ENCODE measurements around the gene KIF5A.

Gene KIF5A

DNA sequence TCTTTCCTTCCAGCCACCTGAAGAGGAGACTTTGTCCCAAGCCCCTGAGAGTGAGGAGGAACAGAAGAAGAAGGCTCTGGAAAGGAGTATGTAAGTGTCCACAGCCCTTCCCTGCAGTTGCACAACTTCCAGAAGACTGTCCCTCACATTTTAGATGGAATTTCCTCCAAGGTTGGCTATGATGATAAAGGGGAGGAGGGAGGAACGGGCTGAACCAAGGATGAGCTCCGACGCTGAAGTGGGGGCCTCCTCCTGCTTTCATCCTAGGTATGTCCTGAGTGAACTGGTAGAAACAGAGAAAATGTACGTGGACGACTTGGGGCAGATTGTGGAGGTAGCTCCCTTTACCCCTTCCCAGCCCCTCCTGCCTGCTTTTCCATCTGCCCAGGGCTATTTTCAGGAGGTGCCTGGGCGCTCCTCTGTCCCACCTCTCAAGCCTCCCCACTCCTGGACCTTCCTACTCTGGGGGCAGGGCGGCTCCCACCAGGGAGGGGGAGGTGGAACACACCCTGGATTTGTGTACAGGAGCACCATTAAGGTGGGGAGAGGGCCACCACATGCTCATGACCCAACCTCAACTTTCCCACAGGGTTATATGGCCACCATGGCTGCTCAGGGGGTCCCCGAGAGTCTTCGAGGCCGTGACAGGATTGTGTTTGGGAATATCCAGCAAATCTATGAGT lies 63.7 kb downstream of the KIF5A start:
- H2BK5ac ChIP-seq (ENCODE audit: low read length), result no peak overlapping the region
- H3K27ac ChIP-seq (replicated peaks; ENCODE audit: low read length), result no peak overlapping the region
- DNase-seq (ENCODE audit: low spot score), result no peak
- WGBS, 2 donors (ENCODE audit: extremely low coverage in 2 of 2, insufficient read length in 2 of 2, insufficient replicate concordance in 1 of 2), result no CpG with 5 or more reads among the region's 10 CpGs
- no peak overlapping the region for H4K91ac ChIP-seq (ENCODE audit: low read depth, low read length, poor library complexity)
- H3K9ac ChIP-seq (ENCODE audit: low read depth, low read length, poor library complexity), result no peak overlapping the region
- H2AFZ ChIP-seq (ENCODE audit: low read length), result no peak overlapping the region
- H3K4ac ChIP-seq (ENCODE audit: low read length), result no peak overlapping the region
- H3K27me3 ChIP-seq (ENCODE audit: control insufficient read depth in 3 of 3, insufficient read depth in 3 of 3, low read depth in 1 of 3, low read length in 3 of 3), result peaks cover 0 to 15% (median 0%) of the 10 kb centered on the region in 3 experiments
- no peak overlapping the region for H3K18ac ChIP-seq (ENCODE audit: low read length)
- peaks cover 6 to 9% of the 10 kb centered on the region in 2 donors for H3K4me1 ChIP-seq (ENCODE audit: control insufficient read depth in 2 of 2, insufficient read depth in 1 of 2, low read depth in 1 of 2, low read length in 2 of 2)
- peaks cover 19 to 59% of the 10 kb centered on the region in 2 donors for H3K36me3 ChIP-seq (replicated peaks in 1 of 2; ENCODE audit: control insufficient read depth in 2 of 2, insufficient read depth in 2 of 2, low read length in 2 of 2)
- no peak overlapping the region for H3K14ac ChIP-seq (ENCODE audit: low read length)
- no peak overlapping the region for H4K8ac ChIP-seq (ENCODE audit: low read depth, low read length)
- no peak overlapping the region for H2BK12ac ChIP-seq (ENCODE audit: low read length)
- no peak overlapping the region for H3K23ac ChIP-seq (ENCODE audit: low read depth, low read length, poor library complexity)
- H3K4me2 ChIP-seq (ENCODE audit: insufficient read depth, low read length, poor library complexity, severe bottlenecking), result no peak overlapping the region
- no peak overlapping the region for H2BK120ac ChIP-seq (ENCODE audit: low read depth, low read length)
- H3K9me3 ChIP-seq (replicated peaks in 1 of 2; ENCODE audit: control insufficient read depth in 2 of 2, insufficient read depth in 1 of 2, low read depth in 1 of 2, low read length in 2 of 2), result no peaks in the 10 kb centered on the region
- H2BK15ac ChIP-seq (ENCODE audit: low read length), result no peak overlapping the region
- no peak overlapping the region for H3K4me3 ChIP-seq (ENCODE audit: low read length in 2 of 2)
- no peak overlapping the region for H2AK5ac ChIP-seq (ENCODE audit: low read depth, low read length)
- H3K79me1 ChIP-seq (ENCODE audit: low read depth, low read length), result no peaks in the 10 kb centered on the region

- no peak overlapping the region for H3K4me3 ChIP-seq (ENCODE audit: low read length in 2 of 2)
- no peak overlapping the region for H3K18ac ChIP-seq (ENCODE audit: low read length)
- H4K8ac ChIP-seq (ENCODE audit: low read depth, low read length), result no peak overlapping the region
- no peak overlapping the region for H3K27ac ChIP-seq (replicated peaks; ENCODE audit: low read length)
- no peak overlapping the region for H3K23ac ChIP-seq (ENCODE audit: low read depth, low read length, poor library complexity)
- no peak overlapping the region for H4K91ac ChIP-seq (ENCODE audit: low read depth, low read length, poor library complexity)
- H2BK12ac ChIP-seq (ENCODE audit: low read length), result no peak overlapping the region
- no peak for DNase-seq (ENCODE audit: low spot score)
- no peak overlapping the region for H3K14ac ChIP-seq (ENCODE audit: low read length)
- peaks cover 0 to 23% (median 4%) of the 10 kb centered on the region in 3 experiments for H3K27me3 ChIP-seq (ENCODE audit: control insufficient read depth in 3 of 3, insufficient read depth in 3 of 3, low read depth in 1 of 3, low read length in 3 of 3)
- no peak overlapping the region for H3K9ac ChIP-seq (ENCODE audit: low read depth, low read length, poor library complexity)
- no peak overlapping the region for H2AFZ ChIP-seq (ENCODE audit: low read length)
- H3K79me1 ChIP-seq (ENCODE audit: low read depth, low read length), result no peaks in the 10 kb centered on the region
- H3K4ac ChIP-seq (ENCODE audit: low read length), result no peak overlapping the region
- WGBS, 2 donors (ENCODE audit: extremely low coverage in 2 of 2, insufficient read length in 2 of 2, insufficient replicate concordance in 1 of 2), result no CpG with 5 or more reads among the region's 14 CpGs
- H2AK5ac ChIP-seq (ENCODE audit: low read depth, low read length), result no peak overlapping the region
- no peak overlapping the region for H2BK120ac ChIP-seq (ENCODE audit: low read depth, low read length)
- peaks cover 13 to 54% of the 10 kb centered on the region in 2 donors for H3K36me3 ChIP-seq (replicated peaks in 1 of 2; ENCODE audit: control insufficient read depth in 2 of 2, insufficient read depth in 2 of 2, low read length in 2 of 2)
- no peak overlapping the region for H2BK15ac ChIP-seq (ENCODE audit: low read length)
- H3K4me1 ChIP-seq (ENCODE audit: control insufficient read depth in 2 of 2, insufficient read depth in 1 of 2, low read depth in 1 of 2, low read length in 2 of 2), result peaks cover 6 to 9% of the 10 kb centered on the region in 2 donors
- no peak overlapping the region for H2BK5ac ChIP-seq (ENCODE audit: low read length)
- no peaks in the 10 kb centered on the region for H3K9me3 ChIP-seq (replicated peaks in 1 of 2; ENCODE audit: control insufficient read depth in 2 of 2, insufficient read depth in 1 of 2, low read depth in 1 of 2, low read length in 2 of 2)
- no peak overlapping the region for H3K4me2 ChIP-seq (ENCODE audit: insufficient read depth, low read length, poor library complexity, severe bottlenecking)
These were observed 64.5 kb downstream of the KIF5A start for GRCh38 chr12:57614178-57614947.

- no peak overlapping the region for H3K14ac ChIP-seq (ENCODE audit: low read length)
- no peak overlapping the region for H2BK12ac ChIP-seq (ENCODE audit: low read length)
- H3K4me2 ChIP-seq (ENCODE audit: insufficient read depth, low read length, poor library complexity, severe bottlenecking), result no peak overlapping the region
- H3K27me3 ChIP-seq (ENCODE audit: control insufficient read depth in 3 of 3, insufficient read depth in 3 of 3, low read depth in 1 of 3, low read length in 3 of 3), result peaks cover 0 to 30% (median 9%) of the 10 kb centered on the region in 3 experiments
- no CpG with 5 or more reads among the region's 11 CpGs for WGBS, 2 donors (ENCODE audit: extremely low coverage in 2 of 2, insufficient read length in 2 of 2, insufficient replicate concordance in 1 of 2)
- H4K91ac ChIP-seq (ENCODE audit: low read depth, low read length, poor library complexity), result no peak overlapping the region
- no peak overlapping the region for H2AK5ac ChIP-seq (ENCODE audit: low read depth, low read length)
- no peak overlapping the region for H2AFZ ChIP-seq (ENCODE audit: low read length)
- H2BK15ac ChIP-seq (ENCODE audit: low read length), result no peak overlapping the region
- no peak overlapping the region for H3K4ac ChIP-seq (ENCODE audit: low read length)
- no peak overlapping the region for H3K9ac ChIP-seq (ENCODE audit: low read depth, low read length, poor library complexity)
- H2BK5ac ChIP-seq (ENCODE audit: low read length), result no peak overlapping the region
- H2BK120ac ChIP-seq (ENCODE audit: low read depth, low read length), result no peak overlapping the region
- H3K27ac ChIP-seq (replicated peaks; ENCODE audit: low read length), result no peak overlapping the region
- H3K4me3 ChIP-seq (ENCODE audit: low read length in 2 of 2), result no peak overlapping the region
- no peak for DNase-seq (ENCODE audit: low spot score)
- peaks cover 13 to 54% of the 10 kb centered on the region in 2 donors for H3K36me3 ChIP-seq (replicated peaks in 1 of 2; ENCODE audit: control insufficient read depth in 2 of 2, insufficient read depth in 2 of 2, low read length in 2 of 2)
- no peak overlapping the region for H4K8ac ChIP-seq (ENCODE audit: low read depth, low read length)
- H3K4me1 ChIP-seq (ENCODE audit: control insufficient read depth in 2 of 2, insufficient read depth in 1 of 2, low read depth in 1 of 2, low read length in 2 of 2), result peaks cover 6 to 9% of the 10 kb centered on the region in 2 donors
- no peaks in the 10 kb centered on the region for H3K79me1 ChIP-seq (ENCODE audit: low read depth, low read length)
- H3K23ac ChIP-seq (ENCODE audit: low read depth, low read length, poor library complexity), result no peak overlapping the region
- H3K9me3 ChIP-seq (replicated peaks in 1 of 2; ENCODE audit: control insufficient read depth in 2 of 2, insufficient read depth in 1 of 2, low read depth in 1 of 2, low read length in 2 of 2), result no peaks in the 10 kb centered on the region
- H3K18ac ChIP-seq (ENCODE audit: low read length), result no peak overlapping the region
These were observed 65.2 kb downstream of the KIF5A start for GRCh38 chr12:57614948-57615500.

- Histone ChIP-seq H2BK15ac (ENCODE audit: low read length) (no peak overlapping the region), H3K4me1 (ENCODE audit: control insufficient read depth in 2 of 2, insufficient read depth in 1 of 2, low read depth in 1 of 2, low read length in 2 of 2) (peaks cover 4 to 6% of the 10 kb centered on the region in 2 donors), H3K79me1 (ENCODE audit: low read depth, low read length) (no peaks in the 10 kb centered on the region), H4K8ac (ENCODE audit: low read depth, low read length) (no peak overlapping the region), H4K91ac (ENCODE audit: low read depth, low read length, poor library complexity) (no peak overlapping the region), H3K9me3 (replicated peaks in 1 of 2; ENCODE audit: control insufficient read depth in 2 of 2, insufficient read depth in 1 of 2, low read depth in 1 of 2, low read length in 2 of 2) (no peaks in the 10 kb centered on the region), H3K14ac (ENCODE audit: low read length) (no peak overlapping the region), H3K4me2 (ENCODE audit: insufficient read depth, low read length, poor library complexity, severe bottlenecking) (no peak overlapping the region), H2BK5ac (ENCODE audit: low read length) (peak overlapping the region; percentile 30), H2AK5ac (ENCODE audit: low read depth, low read length) (no peak overlapping the region), H3K4me3 (ENCODE audit: low read length in 2 of 2) (no peak overlapping the region), H2BK12ac (ENCODE audit: low read length) (no peak overlapping the region), H3K18ac (ENCODE audit: low read length) (no peak overlapping the region), H3K4ac (ENCODE audit: low read length) (no peak overlapping the region), H3K27ac (replicated peaks; ENCODE audit: low read length) (no peak overlapping the region), H3K27me3 (ENCODE audit: control insufficient read depth in 3 of 3, insufficient read depth in 3 of 3, low read depth in 1 of 3, low read length in 3 of 3) (peaks cover 0 to 33% (median 15%) of the 10 kb centered on the region in 3 experiments), H2AFZ (ENCODE audit: low read length) (no peak overlapping the region), H3K36me3 (replicated peaks in 1 of 2; ENCODE audit: control insufficient read depth in 2 of 2, insufficient read depth in 2 of 2, low read length in 2 of 2) (peaks cover 13 to 54% of the 10 kb centered on the region in 2 donors), H3K9ac (ENCODE audit: low read depth, low read length, poor library complexity) (no peak overlapping the region), H3K23ac (ENCODE audit: low read depth, low read length, poor library complexity) (no peak overlapping the region), H2BK120ac (ENCODE audit: low read depth, low read length) (no peak overlapping the region)
- DNase-seq (ENCODE audit: low spot score), result no peak
- WGBS, 2 donors (ENCODE audit: extremely low coverage in 2 of 2, insufficient read length in 2 of 2, insufficient replicate concordance in 1 of 2), result no CpG with 5 or more reads among the region's 5 CpGs
These were observed 65.8 kb downstream of the KIF5A start for GRCh38 chr12:57615637-57616036.

All from neuronal stem cell (in vitro differentiated cells).